HepG2 (cell line): ENCODE measurements around the gene GATAD2B. TPM values are rescaled to one million over a fixed set of nuclear protein-coding genes. Genes with fewer than 3 reads are reported as not detected.

Experiments
- DMAP1 ChIP-seq: IDR thresholded peaks from 2 replicates; pipeline ENCODE4 v1.6.1; 2016
- ELF1 ChIP-seq: sonication (generic); formaldehyde crosslinking; IDR thresholded peaks from 2 replicates; pipeline ENCODE4 v1.4.0; 2020; ENCODE audit warnings: missing genetic modification reagents
- GATAD1 ChIP-seq: IDR thresholded peaks from 2 replicates; pipeline ENCODE4 v1.6.1; 2016; ENCODE audit warnings: missing genetic modification reagents, missing compliant biosample characterization
- HOXA5 ChIP-seq: sonication (generic); formaldehyde crosslinking; IDR thresholded peaks from 2 replicates; pipeline ENCODE4 v1.4.0; 2020; ENCODE audit warnings: missing genetic modification reagents
- MAFF ChIP-seq: IDR thresholded peaks from 2 replicates; pipeline ENCODE4 v1.6.1; 2011; ENCODE audit warnings: low read depth, low read length, improper control_type of control experiment
- NRL ChIP-seq: sonication (generic); formaldehyde crosslinking; IDR thresholded peaks from 2 replicates; pipeline ENCODE4 v1.5.0; 2020; ENCODE audit warnings: missing genetic modification reagents, mild to moderate bottlenecking, moderate library complexity, borderline replicate concordance
- RAD21 ChIP-seq: fragments of 450-650 bp; formaldehyde crosslinking; IDR thresholded peaks from 2 replicates; pipeline ENCODE4 v1.5.0; 2020; ENCODE audit warnings: mild to moderate bottlenecking
- TARDBP ChIP-seq: sonication (generic); formaldehyde crosslinking; IDR thresholded peaks from 2 replicates; pipeline ENCODE4 v1.8.0; 2022; ENCODE audit warnings: mild to moderate bottlenecking, missing genetic modification reagents
- UBTF ChIP-seq: sonication (generic); formaldehyde crosslinking; IDR thresholded peaks from 2 replicates; pipeline ENCODE4 v1.4.0; 2020; ENCODE audit warnings: mild to moderate bottlenecking, missing genetic modification reagents
- ZBTB34 ChIP-seq: sonication (generic); formaldehyde crosslinking; IDR thresholded peaks from 2 replicates; pipeline ENCODE4 v1.8.0; 2022; ENCODE audit warnings: mild to moderate bottlenecking, missing genetic modification reagents
- ZMYM4 ChIP-seq: sonication (generic); formaldehyde crosslinking; IDR thresholded peaks from 2 replicates; pipeline ENCODE4 v1.8.1; 2023; ENCODE audit warnings: mild to moderate bottlenecking, missing genetic modification reagents
- ZNF280D ChIP-seq: sonication (generic); formaldehyde crosslinking; IDR thresholded peaks from 2 replicates; pipeline ENCODE4 v1.5.1; 2020; ENCODE audit warnings: mild to moderate bottlenecking, missing genetic modification reagents
- ZNF605 ChIP-seq: sonication (generic); formaldehyde crosslinking; IDR thresholded peaks from 2 replicates; pipeline ENCODE4 v1.8.0; 2022; ENCODE audit warnings: mild to moderate bottlenecking, missing genetic modification reagents
- ZNF619 ChIP-seq: sonication (generic); formaldehyde crosslinking; IDR thresholded peaks from 2 replicates; pipeline ENCODE4 v1.4.0; 2020; ENCODE audit warnings: mild to moderate bottlenecking, missing genetic modification reagents
- ZNF746 ChIP-seq: sonication (generic); formaldehyde crosslinking; IDR thresholded peaks from 2 replicates; pipeline ENCODE4 v1.8.0; 2022; ENCODE audit warnings: mild to moderate bottlenecking, missing genetic modification reagents
- polyA plus RNA-seq, 8 experiments: library from polyadenylated mRNA; depleted of rRNA in 3 of 8; stranded (reverse) in 7 of 8; unstranded in 1 of 8; fragments of >200 nt; fragmentation: Illumina TruSeq in 4 of 8; extraction: Trizol in 4 of 8; gene quantifications; 2 replicates each; pipeline versions ENCODE4 v1.2.1 to v1.2.3, GENCODE V29; 2011 to 2016; ENCODE audit warnings: low read depth in 4 of 8, missing spikeins in 1 of 8, mixed read lengths in 1 of 8; ENCODE audit not compliant: insufficient read depth in 1 of 8
- total RNA-seq, 5 experiments: library from RNA; depleted of rRNA; stranded (reverse); fragments of >200 nt; fragmentation: Illumina TruSeq; extraction: Trizol; gene quantifications; 2 replicates each; pipeline ENCODE4 v1.2.3, GENCODE V29; 2016; ENCODE audit warnings: low read depth in 1 of 5
- TF ChIP-seq, protein P1 (sequence below): sonication (generic); formaldehyde crosslinking; IDR thresholded peaks from 2 replicates; pipeline ENCODE4 v1.4.0; 2020; ENCODE audit warnings: low read depth, mild to moderate bottlenecking, missing genetic modification reagents
- TF ChIP-seq, protein P2 (sequence below): sonication (generic); formaldehyde crosslinking; IDR thresholded peaks from 2 replicates; pipeline ENCODE4 v1.8.1; 2022; ENCODE audit warnings: mild to moderate bottlenecking, missing genetic modification reagents
- TF ChIP-seq, protein P3 (sequence below): sonication (generic); formaldehyde crosslinking; IDR thresholded peaks from 2 replicates; pipeline ENCODE4 v1.4.0; 2020; ENCODE audit warnings: missing genetic modification reagents

Gene GATAD2B
- total and polyA plus RNA-seq, 2 of the 13 experiments (the other 11 are each of a cell fraction or from before 2014, with no cell fraction given), result 3.2 to 5.2 TPM

- TF ChIP-seq TARDBP (CRISPR knock-in tag) (peak; percentile 23; the same call in 1 of the 2 replicates), ZNF605 (CRISPR knock-in tag) (peak; percentile 38; the same call in 1 of the 2 replicates), HOXA5 (CRISPR knock-in tag) (0 out of 2 replicates have a peak, but pooled peaks have one; percentile 37), NRL (no peak), RAD21 (CRISPR knock-in tag) (no peak), ZNF619 (CRISPR knock-in tag) (no peak), UBTF (CRISPR knock-in tag) (peak; percentile 52; the same call in 1 of the 2 replicates), ZNF746 (CRISPR knock-in tag) (0 out of 2 replicates have a peak, but pooled peaks have one; percentile 63), DMAP1 (CRISPR knock-in tag) (peak; percentile 24; the same call in 1 of the 2 replicates), GATAD1 (CRISPR knock-in tag) (no peak), ZNF280D (CRISPR knock-in tag) (no peak), ZBTB34 (CRISPR knock-in tag) (0 out of 2 replicates have a peak, but pooled peaks have one; percentile 15), ZMYM4 (CRISPR knock-in tag) (peak; percentile 41; the same call in 1 of the 2 replicates), MAFF (no peak), ELF1 (CRISPR knock-in tag) (peak; percentile 55)
- TF ChIP-seq, protein P1, sequence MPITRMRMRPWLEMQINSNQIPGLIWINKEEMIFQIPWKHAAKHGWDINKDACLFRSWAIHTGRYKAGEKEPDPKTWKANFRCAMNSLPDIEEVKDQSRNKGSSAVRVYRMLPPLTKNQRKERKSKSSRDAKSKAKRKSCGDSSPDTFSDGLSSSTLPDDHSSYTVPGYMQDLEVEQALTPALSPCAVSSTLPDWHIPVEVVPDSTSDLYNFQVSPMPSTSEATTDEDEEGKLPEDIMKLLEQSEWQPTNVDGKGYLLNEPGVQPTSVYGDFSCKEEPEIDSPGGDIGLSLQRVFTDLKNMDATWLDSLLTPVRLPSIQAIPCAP (CRISPR knock-in tag), result no peak
- TF ChIP-seq, protein P2, sequence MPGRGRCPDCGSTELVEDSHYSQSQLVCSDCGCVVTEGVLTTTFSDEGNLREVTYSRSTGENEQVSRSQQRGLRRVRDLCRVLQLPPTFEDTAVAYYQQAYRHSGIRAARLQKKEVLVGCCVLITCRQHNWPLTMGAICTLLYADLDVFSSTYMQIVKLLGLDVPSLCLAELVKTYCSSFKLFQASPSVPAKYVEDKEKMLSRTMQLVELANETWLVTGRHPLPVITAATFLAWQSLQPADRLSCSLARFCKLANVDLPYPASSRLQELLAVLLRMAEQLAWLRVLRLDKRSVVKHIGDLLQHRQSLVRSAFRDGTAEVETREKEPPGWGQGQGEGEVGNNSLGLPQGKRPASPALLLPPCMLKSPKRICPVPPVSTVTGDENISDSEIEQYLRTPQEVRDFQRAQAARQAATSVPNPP (CRISPR knock-in tag), result no peak
- TF ChIP-seq, protein P3, sequence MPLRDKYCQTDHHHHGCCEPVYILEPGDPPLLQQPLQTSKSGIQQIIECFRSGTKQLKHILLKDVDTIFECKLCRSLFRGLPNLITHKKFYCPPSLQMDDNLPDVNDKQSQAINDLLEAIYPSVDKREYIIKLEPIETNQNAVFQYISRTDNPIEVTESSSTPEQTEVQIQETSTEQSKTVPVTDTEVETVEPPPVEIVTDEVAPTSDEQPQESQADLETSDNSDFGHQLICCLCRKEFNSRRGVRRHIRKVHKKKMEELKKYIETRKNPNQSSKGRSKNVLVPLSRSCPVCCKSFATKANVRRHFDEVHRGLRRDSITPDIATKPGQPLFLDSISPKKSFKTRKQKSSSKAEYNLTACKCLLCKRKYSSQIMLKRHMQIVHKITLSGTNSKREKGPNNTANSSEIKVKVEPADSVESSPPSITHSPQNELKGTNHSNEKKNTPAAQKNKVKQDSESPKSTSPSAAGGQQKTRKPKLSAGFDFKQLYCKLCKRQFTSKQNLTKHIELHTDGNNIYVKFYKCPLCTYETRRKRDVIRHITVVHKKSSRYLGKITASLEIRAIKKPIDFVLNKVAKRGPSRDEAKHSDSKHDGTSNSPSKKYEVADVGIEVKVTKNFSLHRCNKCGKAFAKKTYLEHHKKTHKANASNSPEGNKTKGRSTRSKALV, result no peak
Measured at GRCh38 chr1:153768316-153769181, 154.2 kb downstream of the GATAD2B start (continued).
